K562 treated with DMSO at 1 percent for 4 hours (cell line): Measurements from ENCODE around the gene GSTA1. TPM values are rescaled to one million over a fixed set of nuclear protein-coding genes. Genes with fewer than 3 reads are reported as not detected.

Experiments used
- total RNA-seq: library from RNA; unstranded; fragments of 300-600 nt; gene quantifications from 2 replicates; pipeline ENCODE4 v1.2.3, GENCODE V29; 2022; ENCODE audit not compliant: insufficient read depth

GSTA1 gene
- total RNA-seq = not detected in 2 replicates

DNA sequence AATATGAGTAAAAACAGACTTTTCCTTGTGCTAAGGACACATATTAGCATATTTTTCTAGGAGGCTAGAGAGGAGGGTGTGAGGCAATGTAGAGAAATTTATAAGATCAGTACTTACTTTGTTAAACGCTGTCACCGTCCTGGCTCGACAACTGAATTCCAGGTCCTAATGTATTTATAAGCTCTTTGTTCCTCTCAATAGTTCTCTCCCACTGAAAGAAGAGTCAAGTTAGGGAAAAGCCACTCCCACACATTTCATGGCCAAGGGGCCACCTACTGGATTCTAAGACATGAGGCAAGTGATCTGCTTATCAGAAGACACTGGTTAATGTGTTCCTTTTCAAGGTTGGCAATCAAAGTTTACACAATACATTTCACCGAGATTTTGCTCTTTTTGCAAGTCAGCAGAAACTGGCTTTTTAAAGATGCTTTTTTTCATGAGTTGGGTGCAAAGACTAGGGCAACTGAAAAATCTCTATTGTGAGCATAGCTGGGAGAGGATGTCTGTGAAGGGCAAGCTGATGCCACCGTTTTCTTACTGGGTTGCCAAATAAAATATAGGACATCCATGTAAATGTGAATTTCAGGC lies at the start of gene GSTA1:
Gene GSTA1, minus strand, starts transcription at position 149 of the 588 bp plus-strand sequence. CDS start 4,549 bp downstream, outside the sequence.

DNA sequence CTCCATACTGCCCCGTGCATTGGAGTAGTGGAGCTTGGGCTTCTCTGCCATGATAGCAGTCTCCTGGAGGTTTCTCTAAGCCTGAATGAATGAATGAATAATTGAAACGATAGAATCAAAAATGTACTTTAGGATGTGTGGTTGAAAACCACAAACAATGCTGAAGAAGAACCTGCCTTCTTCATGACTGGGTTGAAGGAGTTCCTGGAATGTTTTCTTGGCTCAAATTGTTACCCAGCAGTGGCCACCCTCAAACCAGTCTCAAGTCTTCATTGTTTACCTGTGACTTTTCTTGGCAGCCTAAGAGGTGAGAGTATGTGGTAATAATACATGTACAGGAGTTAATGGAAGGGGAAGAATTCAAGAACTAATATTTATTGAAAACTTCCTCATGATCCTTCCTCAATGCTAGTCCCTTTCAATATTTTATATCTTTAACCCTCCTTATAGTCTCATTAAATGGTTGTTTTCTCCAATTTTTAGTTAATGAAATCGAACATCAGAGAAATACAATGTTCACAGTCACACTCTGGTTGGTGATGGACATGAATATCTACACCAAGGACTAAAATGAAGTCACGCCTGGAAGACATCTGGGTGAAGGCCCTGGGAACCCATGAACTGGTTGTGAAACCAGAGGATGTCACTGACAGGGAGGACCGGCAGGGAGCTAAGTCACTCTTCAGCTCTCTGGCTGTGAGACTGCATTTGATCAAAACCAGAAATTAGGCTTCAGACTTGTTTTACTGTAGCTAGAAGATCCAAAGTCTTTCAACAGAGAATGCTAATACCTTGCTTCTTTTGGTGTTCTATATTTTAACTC lies 37.4 kb upstream of the GSTA1 start, which contains the start of gene GSTA5:
Gene GSTA5, minus strand, starts transcription at position 51 of the 823 bp plus-strand sequence.

DNA sequence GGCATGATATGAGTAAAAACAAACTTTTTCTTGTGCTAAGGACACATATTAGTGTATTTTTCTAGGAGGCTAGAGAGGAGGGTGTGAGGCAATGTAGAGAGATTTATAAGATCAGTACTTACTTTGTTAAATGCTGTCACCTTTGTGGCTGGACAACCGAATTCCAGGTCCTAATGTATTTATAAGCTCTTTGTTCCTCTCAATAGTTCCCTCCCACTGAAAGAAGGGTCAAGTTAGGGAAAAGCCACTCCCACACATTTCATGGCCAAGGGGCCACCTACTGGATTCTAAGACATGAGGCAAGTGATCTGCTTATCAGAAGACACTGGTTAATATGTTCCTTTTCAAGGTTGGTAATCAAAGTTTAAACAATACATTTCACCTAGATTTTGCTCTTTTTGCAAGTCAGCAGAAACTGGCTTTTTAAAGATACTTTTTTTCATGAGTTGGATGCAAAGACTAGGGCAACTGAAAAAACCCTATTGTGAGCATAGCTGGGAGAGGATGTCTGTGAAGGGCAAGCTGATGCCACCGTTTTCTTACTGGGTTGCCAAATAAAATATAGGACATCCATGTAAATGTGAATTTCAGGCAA lies 40.2 kb downstream of the GSTA1 start, which contains the start of gene GSTA2:
Gene GSTA2, minus strand, starts transcription at position 154 of the 595 bp plus-strand sequence. CDS start 5,528 bp downstream, outside the sequence.

Other genes starting within 250 kb of the GSTA1 start
- gene TRAM2, start 226.8 kb downstream of the GSTA1 start, total RNA-seq = 10.3 and 12.5 TPM in 2 replicates
- gene TMEM14A, start 132.7 kb downstream of the GSTA1 start, total RNA-seq = 7.3 and 7.6 TPM in 2 replicates
- not detected in 2 replicates for gene GSTA2, start 40.3 kb downstream of the GSTA1 start, total RNA-seq
- not detected in 2 replicates for gene GSTA5, start 37.0 kb upstream of the GSTA1 start, total RNA-seq
- gene GSTA3, start 105.9 kb upstream of the GSTA1 start, total RNA-seq = not detected in 2 replicates
- 0.71 TPM in 1 of 2 replicates, not detected in the other for gene GSTA4, start 191.5 kb upstream of the GSTA1 start, total RNA-seq